Midbrain (tissue), 1 donor: ENCODE results near the gene RHOF.

Experiments used
- DNase-seq: peaks from one replicate; lab custom pipeline; 2025; lab: John Stamatoyannopoulos, UW

RHOF gene, protein sequence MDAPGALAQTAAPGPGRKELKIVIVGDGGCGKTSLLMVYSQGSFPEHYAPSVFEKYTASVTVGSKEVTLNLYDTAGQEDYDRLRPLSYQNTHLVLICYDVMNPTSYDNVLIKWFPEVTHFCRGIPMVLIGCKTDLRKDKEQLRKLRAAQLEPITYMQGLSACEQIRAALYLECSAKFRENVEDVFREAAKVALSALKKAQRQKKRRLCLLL

DNA sequence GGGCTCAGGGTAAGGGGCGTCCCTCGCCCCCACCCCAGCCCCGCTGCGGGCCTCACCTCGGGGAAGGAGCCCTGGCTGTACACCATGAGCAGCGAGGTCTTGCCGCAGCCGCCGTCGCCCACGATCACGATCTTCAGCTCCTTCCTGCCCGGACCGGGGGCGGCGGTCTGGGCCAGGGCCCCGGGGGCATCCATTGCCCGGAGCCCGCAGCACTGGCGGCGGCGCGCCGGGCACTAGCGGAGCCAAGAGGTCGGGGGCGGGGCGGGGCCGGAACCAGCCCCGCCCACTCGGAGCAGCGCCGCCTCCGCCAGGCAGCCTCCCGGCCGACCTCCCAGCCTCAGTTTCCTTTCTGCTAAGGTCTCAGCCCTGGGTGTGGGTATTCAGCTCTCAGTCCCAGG, at the start of gene RHOF:
Gene RHOF, minus strand, starts transcription at position 249 of the 398 bp plus-strand sequence. Its CDS starts 55 bp downstream, at position 194.
- DNase-seq = no peak

DNA sequence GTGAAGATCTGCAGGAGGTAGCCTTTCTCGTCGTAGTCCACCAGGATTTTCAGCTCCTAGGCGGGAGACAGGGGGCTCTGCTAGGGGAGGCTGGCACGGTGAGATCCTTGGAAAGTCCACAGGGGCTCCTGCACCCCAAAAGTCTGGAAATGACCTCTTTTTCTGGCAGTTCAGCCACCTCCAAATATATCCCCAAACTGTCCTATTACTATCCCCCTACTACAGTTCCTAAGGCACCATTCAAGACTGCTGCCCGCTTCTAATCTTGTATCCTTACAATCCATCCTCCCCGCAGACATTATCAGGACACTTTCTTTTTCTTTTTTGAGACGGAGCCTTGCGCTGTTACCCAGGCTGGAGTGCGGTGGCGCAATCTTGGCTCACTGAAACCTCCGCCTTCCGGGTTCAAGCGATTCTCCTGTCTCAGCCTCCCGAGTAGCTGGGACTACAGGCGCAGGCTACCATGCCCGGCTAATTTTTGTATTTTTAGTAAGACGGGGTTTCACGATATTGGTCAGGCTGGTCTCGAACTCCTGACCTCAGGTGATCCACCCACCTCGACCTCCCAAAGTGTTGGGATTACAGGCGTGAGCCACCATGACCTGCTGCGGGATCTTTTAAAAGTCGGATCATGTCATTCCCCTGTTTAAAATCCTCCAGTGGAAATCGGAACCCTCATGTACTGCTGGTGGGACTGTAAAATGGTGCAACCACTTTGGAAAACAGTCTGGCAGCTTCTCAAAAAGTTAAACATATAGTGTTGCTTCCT, 46.7 kb upstream of the RHOF start:
- DNase-seq = no peak

DNA sequence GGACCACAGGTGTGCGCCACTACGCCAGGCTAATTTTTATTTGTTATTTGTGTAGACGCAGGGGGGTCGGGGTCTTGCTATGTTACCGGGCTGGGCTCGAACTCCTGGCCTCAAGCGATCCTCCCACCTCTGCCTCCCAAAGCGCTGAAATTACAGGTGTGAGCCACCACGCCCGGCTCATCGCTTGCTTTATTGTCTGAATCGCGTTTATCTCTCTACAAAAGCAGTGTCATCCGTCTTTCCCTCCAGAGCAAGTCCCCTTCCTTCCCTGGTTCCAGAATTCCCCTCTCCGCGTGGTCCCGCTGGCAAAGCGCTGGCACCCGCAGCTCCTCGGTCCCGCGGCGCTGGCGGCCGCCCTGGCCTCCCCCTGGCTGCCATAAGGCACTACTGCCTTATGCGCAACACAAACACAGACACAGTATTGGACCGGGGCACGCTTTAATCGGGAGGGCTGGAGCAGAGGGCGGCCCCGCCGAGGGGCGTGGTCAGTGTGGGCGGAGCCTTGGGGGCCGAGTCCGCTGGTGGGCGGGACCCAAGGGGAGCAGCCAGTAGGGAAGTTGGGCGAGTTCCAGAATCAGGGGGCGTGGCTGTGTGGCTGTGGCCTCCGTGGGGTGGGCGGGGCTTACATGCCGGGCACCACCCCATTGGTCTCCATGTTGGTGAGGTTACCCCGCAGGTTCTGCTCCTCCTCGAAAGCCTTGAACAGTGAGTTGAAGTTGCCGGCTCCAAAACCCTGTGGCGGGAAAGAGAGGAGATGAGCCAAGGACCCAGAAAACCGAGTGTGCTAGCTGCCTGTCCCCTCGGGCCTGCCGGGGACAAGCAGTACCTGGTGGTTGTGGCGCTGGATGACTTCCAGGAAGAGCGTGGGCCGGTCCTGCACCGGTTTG, 45.9 kb upstream of the RHOF start:
- DNase-seq = peak; percentile 94

DNA sequence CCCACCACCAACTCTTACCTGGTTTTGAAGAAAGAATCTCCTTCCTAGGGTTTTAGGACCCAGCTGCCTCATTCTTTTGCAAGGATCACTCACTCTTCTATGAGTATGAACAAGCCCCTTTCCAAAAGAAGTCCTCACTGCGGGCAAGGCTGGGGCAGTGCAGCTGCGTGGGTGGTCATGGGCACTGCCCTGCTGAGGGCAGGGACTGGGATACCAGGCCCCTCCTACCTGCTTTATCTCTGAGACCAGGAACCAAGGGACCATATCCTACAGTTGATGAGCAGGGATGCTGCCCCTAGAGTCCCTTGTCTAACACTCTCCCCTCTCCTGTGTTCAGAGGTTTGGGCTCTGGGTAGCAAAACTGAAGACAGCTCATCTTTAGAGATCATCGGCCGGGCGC, 44.6 kb upstream of the RHOF start:
- DNase-seq = no peak

DNA sequence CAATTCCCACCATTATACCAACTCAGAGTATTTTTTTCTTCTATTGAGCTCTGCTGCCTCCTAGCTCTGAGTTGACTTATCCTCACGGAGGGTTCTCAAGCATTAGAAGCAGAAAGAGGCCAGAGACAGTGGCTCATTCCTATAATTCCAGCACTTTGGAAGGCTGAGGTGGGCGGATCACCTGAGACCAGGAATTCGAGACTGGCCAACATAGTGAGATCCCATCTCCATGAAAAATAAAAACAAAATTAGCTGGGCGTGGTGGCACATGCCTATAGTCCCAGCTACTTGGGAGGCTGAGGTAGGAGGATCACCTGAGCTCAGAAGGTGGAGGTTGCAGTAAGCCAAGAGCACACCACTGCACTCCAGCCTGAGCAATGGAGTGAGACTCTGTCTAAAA, 44.2 kb upstream of the RHOF start:
- no peak for DNase-seq

DNA sequence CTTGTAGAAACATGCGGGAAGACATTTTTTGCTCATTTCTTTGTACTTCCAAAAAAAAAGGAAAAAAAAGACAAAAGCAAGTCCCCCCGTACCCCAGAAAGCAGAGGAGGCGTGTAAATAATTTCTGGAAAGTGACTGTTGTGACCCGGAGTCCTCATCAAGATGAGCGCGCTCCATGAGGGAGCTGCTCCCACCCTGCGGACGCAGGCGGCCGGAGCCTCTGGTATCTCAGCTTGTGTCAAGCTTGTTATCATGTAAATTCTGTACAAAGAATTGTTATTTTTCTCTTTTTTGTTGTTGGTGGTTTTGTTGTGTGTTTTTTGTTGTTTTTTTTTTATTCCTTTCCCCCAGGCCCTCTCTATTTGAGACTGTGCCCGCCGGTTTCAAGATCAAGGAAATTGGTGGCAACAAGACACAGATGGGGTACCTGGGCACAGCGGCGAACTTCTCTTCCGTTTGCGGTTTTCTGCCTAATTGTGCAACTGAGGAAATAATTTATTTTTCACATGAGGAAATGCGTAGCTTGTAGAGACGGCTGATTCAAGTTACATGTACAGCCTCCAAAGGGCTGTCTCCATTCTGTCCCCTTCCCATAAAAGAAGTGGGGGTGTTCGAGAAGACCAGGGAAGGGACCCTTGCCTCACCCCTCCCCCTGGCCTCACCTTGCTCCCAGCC, 38.2 kb upstream of the RHOF start:
- no peak for DNase-seq

DNA sequence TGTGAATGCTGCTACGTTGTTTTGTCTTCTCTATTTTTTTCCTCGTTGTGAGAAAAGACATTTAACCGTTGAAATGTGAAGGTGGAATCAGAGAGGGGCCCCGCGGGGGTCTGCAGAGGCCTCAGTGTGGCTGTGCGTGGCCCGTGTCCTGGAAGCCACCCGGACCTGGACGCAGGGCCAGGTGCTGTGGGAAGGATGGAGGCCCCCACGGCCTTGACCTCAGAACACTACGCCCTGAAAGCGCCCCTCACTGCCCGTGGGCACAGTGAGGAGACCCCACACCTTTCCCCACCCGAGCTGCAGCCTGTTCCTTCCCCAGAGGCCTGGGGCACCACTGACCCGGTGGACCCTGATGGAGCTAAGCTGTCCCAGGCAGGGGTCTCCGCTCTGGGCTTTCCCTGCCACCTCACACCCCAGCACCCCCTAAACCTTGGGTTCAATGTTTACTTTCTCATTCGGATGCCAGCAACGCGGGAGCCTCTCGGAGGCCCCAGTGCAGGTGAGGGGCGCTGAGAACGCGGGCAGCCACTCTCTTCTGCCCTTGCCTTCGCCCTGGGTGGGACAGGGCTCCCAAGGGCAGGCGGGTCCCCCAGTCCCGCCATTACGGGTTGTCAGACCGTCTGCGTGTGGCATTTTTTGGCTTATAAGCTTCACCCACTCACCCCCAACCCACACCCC, 37.2 kb upstream of the RHOF start:
- DNase-seq = no peak

DNA sequence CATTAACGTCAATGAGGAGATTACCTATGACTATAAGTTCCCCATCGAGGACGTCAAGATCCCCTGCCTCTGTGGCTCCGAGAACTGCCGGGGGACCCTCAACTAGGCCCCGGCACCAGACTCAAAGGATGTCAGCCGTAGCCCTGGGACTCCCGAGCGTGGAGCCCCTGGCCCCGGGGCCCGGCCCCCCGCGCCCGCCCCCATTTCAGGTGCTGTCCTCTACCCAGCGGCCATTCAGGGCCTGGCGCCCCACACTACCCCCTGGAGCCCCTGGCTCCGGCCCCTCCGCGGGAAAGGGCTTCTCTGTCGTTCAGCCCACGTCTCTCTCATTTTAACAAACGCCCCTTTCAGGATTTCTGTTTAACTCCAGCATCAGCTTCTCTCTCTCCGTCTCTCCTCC, 36.6 kb upstream of the RHOF start:
- no peak for DNase-seq

DNA sequence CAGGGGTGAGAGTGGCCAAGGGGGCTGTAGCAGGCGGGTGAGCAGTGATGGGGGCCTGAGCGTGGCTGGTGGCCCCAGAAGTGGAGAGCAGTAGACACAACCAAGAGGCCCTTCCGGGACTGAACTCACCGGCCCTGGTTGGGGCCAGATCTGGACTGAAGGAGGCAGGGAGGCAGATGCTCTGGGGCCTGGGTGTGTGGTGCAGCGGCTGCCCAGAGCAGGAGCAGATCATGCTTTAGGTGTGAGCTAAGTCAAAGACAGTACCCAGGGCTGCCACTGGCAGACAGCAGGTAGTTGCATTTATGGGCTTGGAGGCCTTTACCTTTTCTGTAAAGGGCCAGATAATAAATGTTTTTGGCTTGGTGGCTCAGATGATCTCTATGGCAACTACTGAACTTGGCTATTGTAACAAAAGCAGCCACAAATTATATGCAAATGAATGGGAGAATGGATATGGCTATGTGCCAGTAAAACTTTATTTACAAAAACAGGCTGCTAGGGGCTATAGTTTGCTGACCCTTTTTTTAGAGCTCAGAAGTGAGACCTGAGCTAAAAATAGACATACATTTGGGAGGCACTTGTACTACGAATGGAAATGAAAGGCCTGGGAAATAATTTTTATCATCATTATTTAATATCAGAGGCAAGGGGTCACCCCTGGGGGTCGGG, 35.9 kb upstream of the RHOF start:
- no peak for DNase-seq

DNA sequence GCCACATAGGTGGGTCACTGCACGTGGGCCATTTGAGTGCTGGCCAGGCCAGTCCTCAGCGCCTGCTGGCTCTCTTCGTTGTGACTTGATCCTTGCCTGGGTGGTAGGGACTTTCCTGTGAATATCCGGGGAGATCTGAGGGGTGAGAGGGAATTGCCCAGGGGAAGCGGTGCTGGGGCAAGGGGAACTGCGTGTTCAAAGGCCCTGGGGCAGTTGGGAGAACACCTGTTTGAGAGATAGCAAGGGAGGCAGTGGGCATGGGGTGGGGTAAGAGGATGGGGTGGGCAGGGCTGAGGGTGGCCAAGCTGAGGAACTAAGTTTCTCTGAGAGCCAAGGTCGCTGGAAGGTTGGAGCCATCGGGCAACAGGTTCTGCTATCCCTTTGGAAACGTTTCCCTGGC, 35.3 kb upstream of the RHOF start:
- DNase-seq = no peak

DNA sequence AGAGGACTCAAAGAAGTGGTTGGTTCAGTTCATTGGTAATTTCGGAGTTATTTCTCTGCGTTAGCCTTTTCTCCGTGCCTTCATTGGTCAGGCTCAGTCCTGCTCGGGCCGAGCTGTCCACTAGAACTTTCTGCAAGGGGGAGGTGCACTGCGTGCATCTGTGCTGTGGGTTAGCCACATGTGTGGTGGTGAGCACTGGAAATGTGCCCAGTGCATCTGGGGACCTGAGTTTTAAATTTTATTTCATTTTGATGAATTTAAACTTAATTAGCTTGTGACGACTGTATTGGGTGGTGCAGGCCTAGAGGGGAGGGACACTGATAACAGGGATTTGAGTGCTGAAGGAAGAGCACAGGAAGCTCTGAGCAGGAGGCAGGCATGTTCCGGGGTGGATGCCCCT, 34.8 kb upstream of the RHOF start:
- DNase-seq = no peak

DNA sequence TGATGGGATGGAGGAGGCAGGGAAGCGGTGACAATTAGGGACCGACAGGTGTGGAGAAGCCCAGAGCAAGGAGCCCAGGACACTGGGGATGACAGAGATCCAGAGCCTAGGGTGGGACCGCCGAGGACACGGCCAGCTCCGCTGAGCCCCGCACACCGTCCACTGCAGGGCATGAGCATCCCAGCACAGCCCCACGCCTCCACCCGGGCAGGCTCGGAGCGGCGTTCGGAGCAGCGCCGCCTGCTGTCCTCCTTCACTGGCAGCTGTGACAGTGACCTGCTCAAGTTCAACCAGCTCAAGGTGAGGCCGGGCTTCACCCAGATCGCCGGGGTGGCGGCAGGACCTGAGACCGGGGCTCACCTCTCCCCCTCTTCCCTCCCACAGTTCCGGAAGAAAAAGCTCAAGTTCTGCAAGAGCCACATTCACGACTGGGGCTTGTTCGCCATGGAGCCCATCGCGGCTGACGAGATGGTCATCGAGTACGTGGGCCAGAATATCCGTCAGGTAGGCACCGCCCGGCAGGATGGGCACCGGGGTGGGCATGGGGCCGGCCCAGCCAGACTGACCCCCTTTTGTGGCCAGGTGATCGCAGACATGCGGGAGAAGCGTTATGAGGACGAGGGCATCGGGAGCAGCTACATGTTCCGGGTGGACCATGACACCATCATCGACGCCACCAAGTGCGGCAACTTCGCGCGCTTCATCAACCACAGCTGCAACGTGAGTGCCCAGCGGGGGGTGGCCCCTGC, 34.0 kb upstream of the RHOF start:
- DNase-seq = no peak

DNA sequence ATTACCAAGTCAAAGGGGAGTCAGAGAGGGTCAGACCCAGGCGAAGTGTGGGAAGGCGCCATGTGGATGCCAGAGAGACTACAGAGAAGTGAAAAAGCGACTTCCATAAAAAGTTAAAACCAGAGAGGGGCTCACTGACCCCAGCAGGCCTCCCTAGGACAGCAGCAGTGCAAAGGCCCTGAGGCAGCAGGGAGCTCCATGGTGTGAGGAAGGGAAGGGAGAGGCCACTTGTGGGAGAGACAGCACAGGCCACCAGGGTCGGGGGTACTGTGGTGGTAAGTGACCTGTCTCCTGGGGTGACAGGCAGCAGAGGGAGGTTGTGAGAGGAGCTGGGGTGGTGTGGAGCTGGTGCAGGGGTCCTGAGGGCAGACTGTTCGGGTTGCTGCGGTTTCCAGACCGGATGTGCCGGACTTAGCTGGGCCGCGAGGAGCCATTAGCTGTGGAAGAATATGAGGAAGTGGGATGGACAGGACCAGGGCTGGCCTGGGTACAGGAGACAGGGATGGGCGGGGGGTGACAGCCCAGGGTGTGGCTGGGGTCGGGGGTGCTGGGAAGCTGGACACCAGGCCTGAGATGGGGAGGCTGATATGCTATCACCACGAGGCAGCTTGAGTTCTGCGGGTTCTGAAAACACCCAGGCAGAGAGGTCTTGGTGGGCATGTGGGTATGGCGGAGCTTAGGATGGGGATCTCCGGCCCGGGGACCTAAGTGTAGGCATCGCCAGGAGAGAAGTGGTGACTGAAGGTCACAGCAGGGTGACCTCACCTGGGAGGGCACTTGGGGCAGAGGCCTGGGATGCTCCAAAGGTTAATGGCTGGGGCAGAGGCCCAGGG, 33.0 kb upstream of the RHOF start:
- DNase-seq = no peak

DNA sequence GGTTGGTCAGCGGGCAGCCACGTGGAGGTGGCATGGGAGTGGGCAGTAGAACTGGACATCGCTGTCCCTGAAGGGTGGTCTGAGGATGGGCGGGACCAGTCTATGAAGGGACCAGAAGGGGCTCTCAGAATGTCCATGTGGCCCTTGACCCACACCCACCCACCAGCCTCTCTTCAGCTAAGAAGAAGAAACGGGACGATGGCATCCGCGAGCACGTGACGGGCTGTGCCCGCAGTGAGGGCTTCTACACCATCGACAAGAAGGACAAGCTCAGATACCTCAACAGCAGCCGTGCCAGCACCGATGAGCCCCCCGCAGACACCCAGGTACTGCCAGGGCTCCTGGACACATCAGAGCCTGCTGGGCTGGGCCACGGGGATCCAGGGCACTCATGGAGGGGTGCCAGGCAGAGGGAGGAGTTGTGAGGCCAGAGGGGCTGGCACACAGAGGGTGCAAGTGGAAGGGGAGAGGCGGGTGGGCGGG, 31.6 kb upstream of the RHOF start:
- no peak for DNase-seq

DNA sequence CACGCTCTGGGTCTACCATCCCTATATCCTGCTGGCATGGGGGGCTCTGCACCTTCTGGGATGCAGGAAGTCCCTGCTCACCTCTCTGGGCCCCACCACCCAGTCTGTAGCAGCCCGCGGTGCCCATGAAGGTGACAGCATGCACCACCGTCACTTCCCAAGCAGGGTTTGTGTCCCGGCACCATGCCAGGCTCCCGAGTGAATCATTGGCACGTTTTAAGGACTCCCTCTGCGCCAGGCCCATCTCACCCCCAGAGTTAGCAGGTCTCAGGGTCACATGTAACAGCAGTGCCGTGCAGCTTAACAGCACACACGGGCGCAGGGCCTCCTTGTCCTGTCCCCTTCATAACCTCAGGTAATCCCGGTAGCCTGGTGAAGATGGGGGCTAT, 30.2 kb upstream of the RHOF start:
- DNase-seq = no peak

DNA sequence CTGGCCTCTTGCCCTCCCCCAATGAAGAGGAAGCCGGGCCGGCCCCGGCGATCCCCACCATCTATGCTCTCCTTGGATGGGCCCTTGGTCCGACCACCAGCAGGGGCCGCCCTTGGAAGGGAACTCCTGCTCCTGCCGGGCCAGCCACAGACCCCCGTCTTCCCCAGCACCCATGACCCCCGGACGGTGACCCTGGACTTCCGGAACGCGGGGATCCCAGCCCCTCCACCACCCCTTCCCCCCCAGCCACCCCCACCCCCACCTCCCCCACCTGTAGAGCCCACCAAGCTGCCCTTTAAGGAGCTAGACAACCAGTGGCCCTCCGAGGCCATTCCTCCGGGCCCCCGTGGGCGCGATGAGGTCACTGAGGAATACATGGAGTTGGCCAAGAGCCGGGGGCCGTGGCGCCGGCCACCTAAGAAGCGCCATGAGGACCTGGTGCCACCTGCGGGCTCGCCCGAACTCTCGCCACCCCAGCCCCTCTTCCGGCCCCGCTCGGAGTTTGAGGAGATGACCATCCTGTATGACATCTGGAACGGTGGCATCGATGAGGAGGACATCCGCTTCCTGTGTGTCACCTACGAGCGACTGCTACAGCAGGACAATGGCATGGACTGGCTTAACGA, 29.7 kb upstream of the RHOF start:
- DNase-seq = no peak

DNA sequence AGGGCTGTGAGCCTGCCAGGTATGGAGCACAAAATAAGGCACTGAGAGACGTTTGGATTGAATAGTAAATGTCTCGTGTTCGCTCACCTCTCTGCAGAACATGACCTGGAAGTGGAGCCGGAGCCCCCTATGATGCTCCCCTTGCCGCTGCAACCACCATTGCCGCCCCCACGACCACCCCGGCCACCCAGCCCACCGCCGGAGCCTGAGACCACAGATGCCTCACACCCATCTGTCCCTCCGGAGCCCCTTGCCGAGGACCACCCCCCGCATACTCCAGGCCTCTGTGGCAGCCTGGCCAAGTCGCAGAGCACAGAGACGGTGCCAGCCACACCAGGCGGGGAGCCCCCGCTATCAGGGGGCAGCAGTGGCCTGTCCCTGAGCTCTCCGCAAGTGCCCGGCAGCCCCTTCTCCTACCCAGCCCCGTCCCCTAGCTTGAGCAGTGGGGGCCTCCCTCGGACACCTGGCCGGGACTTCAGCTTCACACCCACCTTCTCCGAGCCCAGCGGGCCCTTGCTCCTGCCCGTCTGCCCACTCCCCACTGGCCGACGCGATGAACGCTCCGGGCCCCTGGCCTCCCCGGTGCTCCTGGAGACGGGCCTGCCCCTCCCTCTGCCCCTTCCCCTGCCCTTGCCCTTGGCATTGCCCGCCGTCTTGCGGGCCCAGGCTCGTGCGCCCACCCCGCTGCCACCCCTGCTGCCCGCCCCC, 29.1 kb upstream of the RHOF start:
- no peak for DNase-seq

DNA sequence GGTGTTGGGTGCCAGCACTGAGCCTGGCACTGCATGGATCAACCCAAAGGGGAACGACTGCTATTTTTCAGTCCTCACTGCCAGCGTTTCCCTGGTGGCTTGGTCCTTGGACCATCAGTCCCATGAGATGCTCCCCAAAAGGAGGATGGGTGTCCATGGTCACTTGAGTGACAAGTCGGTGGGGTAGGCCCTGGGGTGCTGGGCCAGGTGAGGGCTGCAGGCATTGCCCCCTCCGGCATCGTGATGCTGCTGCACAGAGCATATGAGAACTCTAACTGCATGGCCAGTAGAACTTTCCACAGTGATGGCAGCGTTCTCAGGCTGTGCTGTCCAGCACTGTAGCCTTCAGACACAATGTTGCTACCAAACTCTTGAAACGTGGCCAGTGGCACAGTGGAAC, 26.6 kb upstream of the RHOF start:
- DNase-seq = no peak
